Measurements from ENCODE around the gene SLC2A6. TPM values are rescaled to one million over a fixed set of nuclear protein-coding genes. Genes with fewer than 3 reads are reported as not detected.

Gene SLC2A6
- total and polyA plus RNA-seq, 2 of the 8 experiments (the other 6 are each of a cell fraction or from before 2014, with no cell fraction given), result 16.6 to 17.8 TPM

DNA sequence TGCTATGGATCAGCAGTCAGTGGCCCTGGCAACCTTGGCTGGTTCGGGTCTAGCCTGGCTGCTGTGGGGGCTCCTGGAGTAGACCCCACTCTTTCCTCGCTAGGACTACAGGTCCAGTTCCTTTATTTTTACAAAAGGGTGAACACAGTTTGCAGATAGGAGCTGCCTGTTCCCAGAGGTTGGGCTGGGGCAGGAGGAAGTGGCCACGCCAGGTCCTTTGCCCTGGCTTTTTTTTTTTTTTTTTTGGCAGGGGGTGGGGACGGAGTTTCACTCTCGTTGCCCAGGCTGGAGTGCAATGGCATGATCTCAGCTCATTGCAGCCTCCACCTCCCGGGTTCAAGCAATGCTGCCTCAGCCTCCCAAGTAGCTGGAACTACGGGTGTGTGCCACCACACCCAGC, 7.9 kb downstream of the SLC2A6 start (continued):
- TF ChIP-seq, protein P1, sequence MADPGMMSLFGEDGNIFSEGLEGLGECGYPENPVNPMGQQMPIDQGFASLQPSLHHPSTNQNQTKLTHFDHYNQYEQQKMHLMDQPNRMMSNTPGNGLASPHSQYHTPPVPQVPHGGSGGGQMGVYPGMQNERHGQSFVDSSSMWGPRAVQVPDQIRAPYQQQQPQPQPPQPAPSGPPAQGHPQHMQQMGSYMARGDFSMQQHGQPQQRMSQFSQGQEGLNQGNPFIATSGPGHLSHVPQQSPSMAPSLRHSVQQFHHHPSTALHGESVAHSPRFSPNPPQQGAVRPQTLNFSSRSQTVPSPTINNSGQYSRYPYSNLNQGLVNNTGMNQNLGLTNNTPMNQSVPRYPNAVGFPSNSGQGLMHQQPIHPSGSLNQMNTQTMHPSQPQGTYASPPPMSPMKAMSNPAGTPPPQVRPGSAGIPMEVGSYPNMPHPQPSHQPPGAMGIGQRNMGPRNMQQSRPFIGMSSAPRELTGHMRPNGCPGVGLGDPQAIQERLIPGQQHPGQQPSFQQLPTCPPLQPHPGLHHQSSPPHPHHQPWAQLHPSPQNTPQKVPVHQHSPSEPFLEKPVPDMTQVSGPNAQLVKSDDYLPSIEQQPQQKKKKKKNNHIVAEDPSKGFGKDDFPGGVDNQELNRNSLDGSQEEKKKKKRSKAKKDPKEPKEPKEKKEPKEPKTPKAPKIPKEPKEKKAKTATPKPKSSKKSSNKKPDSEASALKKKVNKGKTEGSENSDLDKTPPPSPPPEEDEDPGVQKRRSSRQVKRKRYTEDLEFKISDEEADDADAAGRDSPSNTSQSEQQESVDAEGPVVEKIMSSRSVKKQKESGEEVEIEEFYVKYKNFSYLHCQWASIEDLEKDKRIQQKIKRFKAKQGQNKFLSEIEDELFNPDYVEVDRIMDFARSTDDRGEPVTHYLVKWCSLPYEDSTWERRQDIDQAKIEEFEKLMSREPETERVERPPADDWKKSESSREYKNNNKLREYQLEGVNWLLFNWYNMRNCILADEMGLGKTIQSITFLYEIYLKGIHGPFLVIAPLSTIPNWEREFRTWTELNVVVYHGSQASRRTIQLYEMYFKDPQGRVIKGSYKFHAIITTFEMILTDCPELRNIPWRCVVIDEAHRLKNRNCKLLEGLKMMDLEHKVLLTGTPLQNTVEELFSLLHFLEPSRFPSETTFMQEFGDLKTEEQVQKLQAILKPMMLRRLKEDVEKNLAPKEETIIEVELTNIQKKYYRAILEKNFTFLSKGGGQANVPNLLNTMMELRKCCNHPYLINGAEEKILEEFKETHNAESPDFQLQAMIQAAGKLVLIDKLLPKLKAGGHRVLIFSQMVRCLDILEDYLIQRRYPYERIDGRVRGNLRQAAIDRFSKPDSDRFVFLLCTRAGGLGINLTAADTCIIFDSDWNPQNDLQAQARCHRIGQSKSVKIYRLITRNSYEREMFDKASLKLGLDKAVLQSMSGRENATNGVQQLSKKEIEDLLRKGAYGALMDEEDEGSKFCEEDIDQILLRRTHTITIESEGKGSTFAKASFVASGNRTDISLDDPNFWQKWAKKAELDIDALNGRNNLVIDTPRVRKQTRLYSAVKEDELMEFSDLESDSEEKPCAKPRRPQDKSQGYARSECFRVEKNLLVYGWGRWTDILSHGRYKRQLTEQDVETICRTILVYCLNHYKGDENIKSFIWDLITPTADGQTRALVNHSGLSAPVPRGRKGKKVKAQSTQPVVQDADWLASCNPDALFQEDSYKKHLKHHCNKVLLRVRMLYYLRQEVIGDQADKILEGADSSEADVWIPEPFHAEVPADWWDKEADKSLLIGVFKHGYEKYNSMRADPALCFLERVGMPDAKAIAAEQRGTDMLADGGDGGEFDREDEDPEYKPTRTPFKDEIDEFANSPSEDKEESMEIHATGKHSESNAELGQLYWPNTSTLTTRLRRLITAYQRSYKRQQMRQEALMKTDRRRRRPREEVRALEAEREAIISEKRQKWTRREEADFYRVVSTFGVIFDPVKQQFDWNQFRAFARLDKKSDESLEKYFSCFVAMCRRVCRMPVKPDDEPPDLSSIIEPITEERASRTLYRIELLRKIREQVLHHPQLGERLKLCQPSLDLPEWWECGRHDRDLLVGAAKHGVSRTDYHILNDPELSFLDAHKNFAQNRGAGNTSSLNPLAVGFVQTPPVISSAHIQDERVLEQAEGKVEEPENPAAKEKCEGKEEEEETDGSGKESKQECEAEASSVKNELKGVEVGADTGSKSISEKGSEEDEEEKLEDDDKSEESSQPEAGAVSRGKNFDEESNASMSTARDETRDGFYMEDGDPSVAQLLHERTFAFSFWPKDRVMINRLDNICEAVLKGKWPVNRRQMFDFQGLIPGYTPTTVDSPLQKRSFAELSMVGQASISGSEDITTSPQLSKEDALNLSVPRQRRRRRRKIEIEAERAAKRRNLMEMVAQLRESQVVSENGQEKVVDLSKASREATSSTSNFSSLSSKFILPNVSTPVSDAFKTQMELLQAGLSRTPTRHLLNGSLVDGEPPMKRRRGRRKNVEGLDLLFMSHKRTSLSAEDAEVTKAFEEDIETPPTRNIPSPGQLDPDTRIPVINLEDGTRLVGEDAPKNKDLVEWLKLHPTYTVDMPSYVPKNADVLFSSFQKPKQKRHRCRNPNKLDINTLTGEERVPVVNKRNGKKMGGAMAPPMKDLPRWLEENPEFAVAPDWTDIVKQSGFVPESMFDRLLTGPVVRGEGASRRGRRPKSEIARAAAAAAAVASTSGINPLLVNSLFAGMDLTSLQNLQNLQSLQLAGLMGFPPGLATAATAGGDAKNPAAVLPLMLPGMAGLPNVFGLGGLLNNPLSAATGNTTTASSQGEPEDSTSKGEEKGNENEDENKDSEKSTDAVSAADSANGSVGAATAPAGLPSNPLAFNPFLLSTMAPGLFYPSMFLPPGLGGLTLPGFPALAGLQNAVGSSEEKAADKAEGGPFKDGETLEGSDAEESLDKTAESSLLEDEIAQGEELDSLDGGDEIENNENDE (IDR thresholded peaks at IDR 0.05; ENCODE audit: insufficient replicate concordance, low read length), result no peak
- TF ChIP-seq ZNF274 (IDR thresholded peaks at IDR 0.05; ENCODE audit: borderline replicate concordance, extremely low read depth, low read length) (no peak), SAP30 (IDR thresholded peaks at IDR 0.05; ENCODE audit: insufficient read depth, insufficient replicate concordance, low read length) (no peak), POLR2A (IDR thresholded peaks at IDR 0.05; ENCODE audit: control extremely low read depth in 1 of 2, low read depth in 2 of 2, low read length in 2 of 2) (no peak), FOSL1 (IDR thresholded peaks at IDR 0.05; ENCODE audit: insufficient read depth, low read depth, low read length) (no peak), BACH1 (IDR thresholded peaks at IDR 0.05; ENCODE audit: low read length) (no peak), NRF1 (IDR thresholded peaks at IDR 0.05; ENCODE audit: low read depth, low read length) (no peak), CTBP2 (IDR thresholded peaks at IDR 0.05; ENCODE audit: borderline replicate concordance, insufficient read depth, insufficient read length, low read length) (no peak), SP1 (IDR thresholded peaks at IDR 0.05; ENCODE audit: low read depth, low read length) (no peak), CHD2 (IDR thresholded peaks at IDR 0.05; ENCODE audit: low read length) (no peak), BRCA1 (IDR thresholded peaks at IDR 0.05; ENCODE audit: low read depth, low read length) (no peak)
- TF ChIP-seq, protein P2, sequence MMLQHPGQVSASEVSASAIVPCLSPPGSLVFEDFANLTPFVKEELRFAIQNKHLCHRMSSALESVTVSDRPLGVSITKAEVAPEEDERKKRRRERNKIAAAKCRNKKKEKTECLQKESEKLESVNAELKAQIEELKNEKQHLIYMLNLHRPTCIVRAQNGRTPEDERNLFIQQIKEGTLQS (IDR thresholded peaks at IDR 0.05; ENCODE audit: insufficient read depth, low read depth, low read length), result no peak
